GM18511 (cell line): ENCODE measurements around the gene LHFPL2.
"Not testable (repeated sequence)": the region's sequence is repeated elsewhere in the genome, so short reads cannot be mapped to it uniquely, and the experiment has no call there.

ENCODE experiments used
- ATAC-seq: cut with Tn5 transposase; IDR thresholded peaks from one replicate; pipeline ENCODE4 v1.9.1; 2021; ENCODE audit warnings: mild to moderate bottlenecking, moderate library complexity; ENCODE audit not compliant: unreplicated experiment

LHFPL2 gene

DNA sequence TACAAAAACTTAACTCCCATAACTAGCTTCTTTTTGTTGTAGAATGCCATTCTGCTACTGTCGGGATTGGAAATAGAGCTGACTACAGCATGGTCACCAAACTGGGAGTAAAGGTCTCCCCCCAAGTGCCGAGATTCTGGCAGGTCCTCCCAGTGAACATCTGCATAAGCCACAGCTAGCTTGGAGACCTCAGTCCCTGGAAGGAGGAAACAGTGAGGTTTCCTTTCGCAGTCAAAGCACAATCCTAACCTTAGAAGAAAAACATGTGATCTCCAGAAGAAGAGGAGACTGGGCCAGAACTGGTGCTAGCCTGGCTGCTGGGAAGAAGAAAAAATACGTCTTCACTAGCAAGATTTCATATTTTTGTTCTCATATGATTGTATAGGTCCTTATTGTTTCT, 160.7 kb downstream of the LHFPL2 start:
- no peak for ATAC-seq

DNA sequence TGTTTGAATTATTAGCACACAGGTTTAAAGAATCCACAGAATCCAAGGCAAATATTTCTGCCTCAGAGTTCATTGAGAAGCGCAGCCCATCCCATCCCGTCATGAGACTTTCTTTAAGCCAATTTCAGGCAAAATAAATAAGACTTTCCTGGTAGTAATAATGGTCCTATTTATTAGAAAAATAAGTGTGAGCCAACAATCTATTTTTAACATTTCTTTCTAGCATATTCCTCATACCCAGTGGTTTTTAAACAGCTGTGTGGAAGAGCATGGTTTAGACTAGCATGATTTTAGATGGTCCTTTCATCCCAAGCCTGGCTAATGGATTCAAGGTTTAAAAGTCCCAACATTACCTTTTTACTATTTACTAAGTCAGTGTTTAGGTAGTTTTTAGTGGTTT, 162.4 kb downstream of the LHFPL2 start:
- no peak for ATAC-seq

DNA sequence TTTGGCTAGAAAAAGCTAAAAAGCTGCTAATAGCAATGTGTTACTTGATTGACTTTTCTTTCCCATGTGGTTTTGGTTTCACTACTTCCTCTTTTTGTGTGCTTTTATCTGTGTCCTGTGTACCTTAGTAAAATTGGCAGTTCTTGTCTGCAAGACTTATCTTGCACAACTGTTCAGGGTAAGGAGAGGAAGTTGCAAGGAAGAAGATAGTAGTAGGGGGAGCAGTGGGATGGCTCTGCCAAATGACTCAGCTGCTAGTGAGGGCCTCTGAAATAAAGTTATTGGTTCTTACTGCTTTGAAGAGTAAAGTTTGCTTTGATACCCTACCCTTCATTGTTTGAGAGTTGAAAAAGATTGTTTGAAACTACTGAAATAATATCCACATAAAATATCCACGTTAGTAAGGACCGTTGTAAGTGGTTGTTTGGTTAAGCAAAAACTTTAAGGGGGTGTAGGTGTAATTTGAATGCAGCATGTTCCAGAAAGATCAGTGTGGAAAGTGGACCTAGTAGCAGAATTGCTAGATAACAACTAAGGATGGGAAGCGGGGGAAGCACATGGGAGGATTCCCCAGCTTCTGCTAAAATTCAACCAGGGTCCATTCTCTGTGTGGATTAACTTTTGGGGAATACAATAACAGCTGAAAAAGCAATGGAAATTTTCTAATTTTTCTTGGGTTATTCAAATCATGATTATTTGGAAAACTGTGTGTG, 164.6 kb downstream of the LHFPL2 start:
- ATAC-seq = peak; percentile 93

DNA sequence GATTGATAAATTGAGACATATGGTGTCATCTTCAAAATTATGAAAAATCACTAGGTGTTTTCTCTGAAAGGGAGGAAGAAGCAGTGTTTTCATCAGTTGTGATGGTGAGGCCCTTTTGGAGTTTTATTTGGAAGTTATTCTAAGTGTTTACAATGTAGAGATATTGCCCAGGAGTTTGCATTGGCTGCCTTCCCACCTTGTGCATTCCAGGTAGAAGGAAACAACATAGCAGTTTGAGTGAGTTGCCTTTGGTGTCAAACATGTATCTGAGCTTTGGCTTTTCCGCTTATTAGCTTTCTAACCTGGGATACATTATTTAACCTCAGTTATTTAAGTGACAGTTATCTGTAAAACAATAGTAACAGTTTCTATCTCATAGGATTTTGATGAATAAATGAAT, 165.6 kb downstream of the LHFPL2 start:
- ATAC-seq = no peak

GRCh38 chr5:78476795-78477194, 171.8 kb downstream of the LHFPL2 start:
- ATAC-seq = no peak

GRCh38 chr5:78475370-78475769, 173.2 kb downstream of the LHFPL2 start:
- ATAC-seq = no peak

DNA sequence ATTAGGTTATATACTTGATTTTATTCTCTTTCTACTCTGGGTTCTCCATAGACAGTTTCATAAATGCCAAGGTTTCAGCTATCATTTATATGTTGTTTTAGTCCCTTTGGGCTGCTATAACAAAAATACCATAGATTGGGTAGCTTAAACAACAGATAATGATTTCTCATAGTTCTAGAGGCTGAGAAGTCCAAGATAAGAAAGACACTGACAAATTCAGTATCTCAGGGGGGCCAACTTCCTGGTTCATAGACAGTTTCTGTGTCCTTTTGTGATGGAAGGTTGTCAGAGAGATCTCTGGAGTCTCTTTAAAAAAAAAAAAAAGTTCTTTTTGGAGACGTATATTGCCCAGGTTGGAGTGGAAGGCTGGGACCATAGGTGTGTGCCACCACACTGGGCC, 174.8 kb downstream of the LHFPL2 start:
- no peak for ATAC-seq

DNA sequence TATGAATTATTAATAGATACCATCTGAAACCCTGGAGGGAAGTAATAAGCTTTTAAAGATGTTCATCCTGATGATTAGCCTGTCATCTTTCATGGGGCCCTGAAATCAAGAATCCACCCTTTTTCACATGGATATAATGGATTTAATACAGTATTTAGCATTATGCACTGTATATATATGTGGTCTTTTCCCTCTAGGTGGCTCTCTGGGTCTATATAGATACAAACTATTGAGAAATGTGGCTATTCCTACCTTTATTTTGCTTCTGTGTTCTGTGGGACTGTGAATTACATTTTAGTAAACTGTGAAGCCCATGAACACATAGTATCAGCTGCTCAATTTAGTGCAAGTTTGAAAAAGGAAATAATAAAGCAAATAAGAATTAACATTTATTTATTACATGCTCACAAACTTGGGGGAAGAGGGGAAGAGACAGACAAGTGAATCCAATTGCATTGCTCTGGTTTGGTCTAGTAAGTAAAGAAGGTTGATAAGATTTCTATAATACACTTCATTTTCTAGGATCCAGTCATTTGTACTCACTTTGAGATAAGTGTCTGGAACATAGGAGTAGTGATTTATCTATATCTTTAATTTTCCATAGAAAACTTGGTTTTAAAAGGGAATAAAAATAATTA, 176.0 kb downstream of the LHFPL2 start:
- ATAC-seq = no peak

DNA sequence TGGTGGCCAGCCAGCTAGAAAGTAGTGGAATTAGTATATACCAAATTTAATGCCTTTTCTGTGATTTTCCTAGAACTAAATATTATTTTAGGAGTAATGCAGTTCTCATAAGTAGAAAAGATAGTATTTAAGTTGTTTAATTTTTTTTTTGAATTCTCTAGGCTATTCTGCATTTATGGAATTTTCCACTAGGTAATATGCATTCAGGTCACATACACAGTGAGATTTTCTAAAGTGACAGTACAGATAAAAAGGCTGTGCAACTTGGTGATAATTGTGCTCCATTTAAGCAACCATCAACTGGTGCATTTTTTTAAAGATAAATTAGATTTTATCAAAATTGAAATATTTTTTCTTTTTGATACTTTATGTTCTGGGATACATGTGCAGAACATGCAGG, 176.7 kb downstream of the LHFPL2 start:
- ATAC-seq = no peak

DNA sequence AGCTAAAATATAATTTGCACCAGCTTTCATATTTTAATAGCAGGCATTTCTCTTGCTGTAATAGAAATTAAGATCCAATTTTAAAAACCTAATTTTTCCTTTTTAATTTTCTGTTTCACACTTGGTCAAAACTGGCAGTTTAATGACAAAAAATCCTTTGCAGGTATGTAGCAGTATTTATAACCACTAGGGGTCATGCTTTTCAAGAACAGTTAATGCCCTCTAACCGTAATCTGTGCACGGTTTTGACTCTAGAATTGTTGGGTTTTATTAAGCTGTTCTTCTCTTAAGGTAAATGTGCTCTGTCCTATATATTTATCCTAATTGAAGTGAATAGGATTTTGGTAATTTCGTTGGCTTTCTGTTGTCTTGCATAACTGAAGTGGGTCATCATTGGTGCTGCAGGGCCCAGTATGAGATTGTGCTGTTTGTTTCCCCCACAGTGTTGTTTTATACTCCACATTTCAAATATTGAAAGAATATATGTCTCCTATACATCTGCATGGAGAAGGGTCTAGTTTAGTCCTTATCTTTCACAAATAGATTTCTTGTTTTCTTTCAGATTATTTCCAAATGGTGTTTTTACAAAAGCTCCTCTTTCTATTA, 180.7 kb downstream of the LHFPL2 start:
- no peak for ATAC-seq

DNA sequence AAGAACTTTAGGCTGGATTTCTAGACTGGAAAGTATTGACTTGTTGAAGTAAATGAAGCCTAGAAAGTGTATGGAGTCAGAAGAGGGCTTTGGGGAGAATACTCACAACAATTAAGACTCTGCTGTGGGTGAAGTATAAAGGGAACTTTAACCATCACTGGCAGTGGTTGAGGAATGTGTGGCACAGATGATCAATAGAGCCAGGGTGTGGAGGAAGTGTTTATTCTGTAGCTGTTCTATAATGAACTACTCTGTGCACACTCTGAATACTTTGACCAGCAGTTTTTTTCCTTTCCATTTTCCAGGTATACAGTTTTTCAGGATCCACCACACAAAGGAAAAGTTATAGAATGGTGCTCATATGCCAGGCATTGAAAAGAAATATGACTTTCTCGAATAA, 181.4 kb downstream of the LHFPL2 start:
- no peak for ATAC-seq

- ATAC-seq = no peak
These were observed 189.7 kb downstream of the LHFPL2 start for GRCh38 chr5:78458843-78459242.

GRCh38 chr5:78457507-78457906, 191.1 kb downstream of the LHFPL2 start:
- not testable (repeated sequence) for ATAC-seq

- no peak for ATAC-seq
These were observed 199.5 kb downstream of the LHFPL2 start for GRCh38 chr5:78449103-78449502.

DNA sequence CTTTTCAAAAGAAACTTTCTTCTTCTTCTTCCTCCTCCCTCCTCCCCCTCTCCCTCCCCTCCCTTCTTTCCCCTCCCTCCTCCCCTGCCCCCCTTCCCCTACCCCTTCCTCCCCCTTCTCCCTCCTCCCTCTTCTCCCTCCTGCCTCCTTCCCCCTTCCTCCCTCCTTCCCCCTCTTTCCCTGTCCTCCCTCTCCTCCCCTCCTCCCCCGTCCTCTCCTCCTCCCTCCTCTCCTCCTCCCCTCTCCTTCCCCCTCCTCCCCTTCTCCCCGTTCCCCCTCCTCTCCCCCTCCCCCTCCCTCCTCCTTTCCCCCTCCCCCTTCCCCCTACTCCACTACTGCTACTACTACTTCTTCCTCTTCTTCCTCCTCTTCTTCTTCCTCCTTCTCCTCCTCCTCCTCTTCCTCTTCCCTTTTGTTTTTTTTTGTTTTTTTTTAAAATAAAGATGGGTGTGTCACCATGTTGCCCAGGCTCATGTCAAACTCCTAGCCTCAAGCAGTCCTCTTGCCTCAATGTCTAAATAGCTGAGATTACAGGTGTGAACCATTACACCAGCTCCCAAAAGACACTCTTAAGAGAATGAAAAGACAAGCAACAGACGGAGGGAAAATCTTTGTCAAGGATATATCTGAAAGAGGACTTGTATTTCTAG, 200.7 kb downstream of the LHFPL2 start:
- ATAC-seq = no peak
